Measurements from ENCODE around the gene SLC24A4.

DNA sequence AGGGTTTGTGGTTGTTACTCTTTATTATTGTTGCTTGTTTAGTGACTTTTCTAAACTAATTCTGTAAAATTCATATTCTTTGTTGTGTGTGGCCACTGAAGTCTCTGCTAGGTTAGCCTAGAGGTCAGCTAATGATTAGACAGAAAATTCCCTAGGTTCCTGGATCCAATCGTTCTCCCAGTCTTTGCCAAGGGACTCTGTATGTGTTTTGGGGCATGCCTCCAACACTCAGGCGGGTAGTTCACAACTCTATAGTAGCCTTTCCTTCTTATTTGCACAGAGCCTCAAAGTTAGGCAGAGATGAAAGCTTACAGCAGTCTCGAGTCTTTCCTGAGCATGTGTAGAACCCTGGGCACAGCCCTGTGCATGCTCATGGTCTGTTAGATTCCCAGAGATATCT is 157.9 kb downstream of the SLC24A4 start:
- no peak for TF ChIP-seq RCOR1 (IDR thresholded peaks at IDR 0.05; ENCODE audit: insufficient replicate concordance, low read length)
- TF ChIP-seq, protein P1, sequence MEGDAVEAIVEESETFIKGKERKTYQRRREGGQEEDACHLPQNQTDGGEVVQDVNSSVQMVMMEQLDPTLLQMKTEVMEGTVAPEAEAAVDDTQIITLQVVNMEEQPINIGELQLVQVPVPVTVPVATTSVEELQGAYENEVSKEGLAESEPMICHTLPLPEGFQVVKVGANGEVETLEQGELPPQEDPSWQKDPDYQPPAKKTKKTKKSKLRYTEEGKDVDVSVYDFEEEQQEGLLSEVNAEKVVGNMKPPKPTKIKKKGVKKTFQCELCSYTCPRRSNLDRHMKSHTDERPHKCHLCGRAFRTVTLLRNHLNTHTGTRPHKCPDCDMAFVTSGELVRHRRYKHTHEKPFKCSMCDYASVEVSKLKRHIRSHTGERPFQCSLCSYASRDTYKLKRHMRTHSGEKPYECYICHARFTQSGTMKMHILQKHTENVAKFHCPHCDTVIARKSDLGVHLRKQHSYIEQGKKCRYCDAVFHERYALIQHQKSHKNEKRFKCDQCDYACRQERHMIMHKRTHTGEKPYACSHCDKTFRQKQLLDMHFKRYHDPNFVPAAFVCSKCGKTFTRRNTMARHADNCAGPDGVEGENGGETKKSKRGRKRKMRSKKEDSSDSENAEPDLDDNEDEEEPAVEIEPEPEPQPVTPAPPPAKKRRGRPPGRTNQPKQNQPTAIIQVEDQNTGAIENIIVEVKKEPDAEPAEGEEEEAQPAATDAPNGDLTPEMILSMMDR (conservative IDR thresholded peaks at IDR 0.05; ENCODE audit: low read depth, low read length) = no peak
- TF ChIP-seq POLR2A (IDR thresholded peaks at IDR 0.05; ENCODE audit: low read depth, low read length) = no peak
- TF ChIP-seq BHLHE40 (IDR thresholded peaks at IDR 0.05; ENCODE audit: low read depth, low read length) = no peak
- TF ChIP-seq FOS (IDR thresholded peaks at IDR 0.05; ENCODE audit: low read depth, low read length) = no peak
- TF ChIP-seq CEBPB (IDR thresholded peaks at IDR 0.05; ENCODE audit: low read depth, low read length) = no peak
- no peak for TF ChIP-seq RFX5 (IDR thresholded peaks at IDR 0.05; ENCODE audit: low read depth, low read length)
- TF ChIP-seq RAD21 (IDR thresholded peaks at IDR 0.05; ENCODE audit: low read length) = no peak
- no peak for TF ChIP-seq MXI1 (IDR thresholded peaks at IDR 0.05; ENCODE audit: borderline replicate concordance, low read depth, low read length)
- TF ChIP-seq, protein P2, sequence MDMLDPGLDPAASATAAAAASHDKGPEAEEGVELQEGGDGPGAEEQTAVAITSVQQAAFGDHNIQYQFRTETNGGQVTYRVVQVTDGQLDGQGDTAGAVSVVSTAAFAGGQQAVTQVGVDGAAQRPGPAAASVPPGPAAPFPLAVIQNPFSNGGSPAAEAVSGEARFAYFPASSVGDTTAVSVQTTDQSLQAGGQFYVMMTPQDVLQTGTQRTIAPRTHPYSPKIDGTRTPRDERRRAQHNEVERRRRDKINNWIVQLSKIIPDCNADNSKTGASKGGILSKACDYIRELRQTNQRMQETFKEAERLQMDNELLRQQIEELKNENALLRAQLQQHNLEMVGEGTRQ (IDR thresholded peaks at IDR 0.05; ENCODE audit: low read depth, low read length) = no peak

Data from IMR-90 (cell line).